SW480 (cell line): ENCODE data around the gene PDE1C.
"Not testable (repeated sequence)": the region's sequence is repeated elsewhere in the genome, so short reads cannot be mapped to it uniquely, and the experiment has no call there.

Source experiments
- DNase-seq: peaks from one replicate; pipeline ENCODE4 v3.0.0-alpha.2; 2016; ENCODE audit warnings: low spot score

The PDE1C gene

GRCh38 chr7:31850066-31850465 lies 220.1 kb downstream of the PDE1C start:
- DNase-seq, result no peak

DNA sequence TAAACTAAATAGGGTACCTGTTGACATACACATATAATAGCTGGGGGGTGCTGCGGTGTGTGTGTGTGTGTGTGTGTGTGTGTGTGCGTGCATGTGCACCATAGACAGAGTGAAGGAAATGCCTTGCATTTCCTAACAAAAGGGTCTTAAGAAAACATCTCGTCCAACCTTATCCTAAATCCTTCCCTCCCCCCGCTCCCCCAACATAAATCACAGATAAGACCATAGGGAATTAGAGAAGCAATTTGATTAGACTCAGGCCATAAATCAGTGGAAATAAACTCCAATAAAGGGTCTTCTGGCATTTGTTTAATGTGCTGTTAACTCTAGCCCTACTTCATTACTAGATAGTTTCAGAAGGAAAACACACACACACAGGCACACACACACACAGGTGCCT lies 234.7 kb downstream of the PDE1C start:
- DNase-seq, result no peak

DNA sequence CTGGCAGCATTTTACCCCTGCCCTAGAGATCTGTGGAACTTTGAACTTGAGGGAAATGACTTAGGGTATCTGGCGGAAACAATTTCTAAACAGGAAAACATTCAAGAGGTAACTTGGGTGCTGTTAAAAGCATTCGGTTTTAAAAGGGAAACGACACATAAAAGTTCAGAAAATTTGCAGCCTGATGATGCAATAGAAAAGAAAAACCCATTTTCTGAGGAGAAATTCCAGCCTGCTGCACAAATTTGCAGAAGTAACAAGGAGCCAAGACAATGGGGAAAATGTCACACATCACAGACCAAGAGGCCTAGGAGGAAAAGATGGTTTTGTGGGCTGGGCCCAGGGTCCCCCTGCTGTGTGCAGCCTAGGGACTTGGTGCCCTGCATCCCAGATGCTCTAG lies 236.6 kb downstream of the PDE1C start:
- DNase-seq, result not testable (repeated sequence)

- DNase-seq, result no peak
These were observed 241.7 kb downstream of the PDE1C start for GRCh38 chr7:31828520-31828919.

DNA sequence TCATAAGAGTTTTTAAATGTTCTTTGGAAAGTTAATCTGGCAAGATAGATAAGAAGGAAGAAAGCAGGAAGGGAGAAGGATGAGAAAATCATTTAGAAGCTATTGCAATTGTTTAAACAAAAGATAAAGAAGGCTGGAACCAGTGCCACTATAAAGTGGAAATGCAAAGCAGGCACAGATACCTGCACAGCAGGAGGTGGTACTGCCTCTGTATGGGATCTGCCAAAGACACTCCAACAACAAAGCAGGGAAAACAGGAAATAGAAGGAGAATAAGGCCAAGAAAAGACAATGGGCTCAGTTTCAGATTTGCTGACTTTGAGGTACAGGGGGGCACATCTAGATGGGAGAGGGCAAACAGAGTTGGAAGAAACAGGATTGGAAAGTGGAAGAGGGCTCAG lies 244.6 kb downstream of the PDE1C start:
- no peak for DNase-seq

- no peak for DNase-seq
These were observed 251.2 kb downstream of the PDE1C start for GRCh38 chr7:31819031-31819430.

DNA sequence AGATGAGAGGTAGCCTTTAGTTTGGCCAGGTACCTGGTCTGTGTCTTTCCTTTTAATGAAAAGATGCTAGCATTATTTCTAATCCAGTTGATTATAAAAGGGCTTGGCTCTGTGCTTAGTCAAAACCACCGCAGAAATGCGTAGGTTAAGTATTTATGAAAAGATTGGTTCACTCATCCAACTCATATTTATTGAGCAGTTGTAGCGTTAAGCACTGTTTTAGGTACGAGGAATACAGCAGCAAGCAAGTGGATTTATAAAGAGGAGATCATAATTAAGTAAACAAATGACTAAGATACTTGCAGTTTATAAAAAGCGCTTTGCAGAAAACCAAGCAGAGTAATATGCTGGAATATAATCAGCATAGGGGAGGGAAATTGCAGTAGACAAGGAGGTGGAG lies 253.4 kb downstream of the PDE1C start:
- no peak for DNase-seq

- no peak for DNase-seq
These were observed 254.4 kb downstream of the PDE1C start for GRCh38 chr7:31815796-31816195.

DNA sequence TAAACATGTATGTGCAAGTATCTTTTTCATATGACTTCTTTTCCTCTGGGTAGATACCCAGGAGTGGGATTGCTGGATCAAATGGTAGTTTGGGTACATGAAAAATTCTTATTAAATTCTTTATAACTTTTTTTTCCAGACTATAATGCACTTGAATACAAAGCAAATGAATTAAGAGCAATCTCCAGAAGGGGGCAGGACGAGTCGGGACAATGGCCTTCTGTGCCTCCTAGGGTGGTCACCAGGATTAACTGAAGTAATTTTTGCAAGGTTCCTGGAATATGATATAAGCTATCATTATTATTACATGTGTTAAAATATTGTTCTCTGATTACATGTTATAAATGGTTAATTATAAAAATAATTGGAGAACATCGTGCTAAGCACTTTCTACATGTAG lies 256.0 kb downstream of the PDE1C start:
- peak; percentile 13 for DNase-seq

DNA sequence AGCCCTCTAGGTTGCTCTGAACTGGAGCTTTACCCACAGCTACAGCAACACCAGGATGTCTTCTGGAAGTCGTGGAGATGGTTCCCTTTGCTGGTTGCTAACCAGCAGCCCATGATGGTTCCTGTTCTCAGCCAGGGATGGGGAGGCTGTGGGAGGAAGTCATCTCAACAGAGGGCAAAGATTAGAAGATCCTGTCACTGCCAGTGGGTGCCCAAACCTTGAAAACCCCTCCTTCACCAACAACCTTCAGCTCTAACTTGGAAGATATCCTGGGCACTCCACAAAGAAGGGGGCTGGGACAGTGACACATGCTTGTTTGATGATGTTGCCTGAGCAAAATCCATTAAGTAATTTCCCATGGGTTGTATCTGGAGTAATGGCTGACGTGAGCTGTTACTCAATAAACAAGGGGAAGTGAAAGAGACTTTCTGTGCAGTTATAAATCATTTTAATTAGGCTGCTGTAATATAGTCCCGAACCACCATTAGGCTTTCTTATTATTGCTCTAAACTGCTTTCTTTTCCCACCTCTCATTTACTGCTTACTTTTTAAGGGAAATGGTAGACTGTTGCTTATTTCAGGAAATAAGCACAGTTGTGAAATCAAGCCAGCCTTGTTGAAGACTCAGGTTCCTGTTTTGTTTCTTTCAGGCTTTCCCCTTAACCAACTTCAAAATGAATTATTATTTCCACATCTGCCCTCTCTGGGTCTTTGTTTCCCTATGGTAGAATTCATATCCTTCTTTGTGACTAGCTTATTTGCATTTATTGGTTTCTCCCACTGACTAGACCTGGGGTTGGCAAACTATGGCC lies 258.4 kb downstream of the PDE1C start:
- no peak for DNase-seq

DNA sequence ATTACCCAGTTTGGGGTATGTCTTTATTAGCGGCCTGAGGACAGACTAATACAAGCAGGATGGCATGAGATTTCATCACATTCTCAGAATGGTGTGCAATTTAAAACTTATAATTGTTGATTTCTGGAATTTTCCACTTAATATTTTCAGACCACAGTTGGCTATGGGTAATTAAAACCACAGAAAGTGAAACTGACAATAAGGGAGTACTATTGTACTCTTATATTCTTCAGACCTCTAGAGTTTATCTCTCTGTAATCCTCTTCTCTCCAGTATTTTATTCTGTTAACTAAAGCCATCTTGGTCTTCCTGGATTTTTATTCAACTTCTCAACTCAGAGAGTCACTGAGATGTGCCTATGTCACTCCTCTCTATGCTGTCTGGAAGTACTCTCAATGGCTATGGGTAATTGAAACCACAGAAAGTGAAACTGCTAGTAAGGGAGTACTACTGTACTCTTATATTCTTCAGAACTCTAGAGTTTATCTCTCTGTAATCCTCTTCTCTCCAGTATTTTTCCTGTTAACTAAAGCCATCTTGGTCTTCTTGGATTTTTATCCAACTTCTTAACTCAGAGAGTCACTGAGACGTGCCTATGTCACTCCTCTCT lies 264.9 kb downstream of the PDE1C start:
- no peak for DNase-seq

GRCh38 chr7:31796375-31796774 lies 273.8 kb downstream of the PDE1C start:
- DNase-seq, result no peak

DNA sequence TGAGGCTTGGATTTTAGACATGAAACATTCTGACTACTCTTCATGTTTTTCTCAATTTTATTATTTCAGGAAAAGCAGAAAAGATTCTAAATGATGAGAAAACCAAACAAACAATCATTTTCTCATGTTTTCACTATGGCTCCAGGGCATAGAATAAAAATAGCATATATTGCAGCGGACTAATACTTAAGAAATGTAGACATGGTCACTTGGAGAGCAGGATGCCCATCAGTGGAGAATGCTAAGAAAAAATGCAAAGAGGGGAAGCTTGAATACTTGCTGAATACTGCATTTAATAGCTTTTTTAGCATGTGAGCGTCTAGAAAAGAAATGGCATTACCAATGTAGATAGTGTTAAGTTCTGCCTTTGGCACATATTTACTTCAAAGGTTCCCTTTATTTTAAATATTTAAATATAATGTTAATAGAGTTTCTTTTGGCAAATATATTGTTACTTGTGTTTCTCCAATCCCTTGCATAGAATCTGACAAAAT lies 275.3 kb downstream of the PDE1C start:
- DNase-seq, result no peak

DNA sequence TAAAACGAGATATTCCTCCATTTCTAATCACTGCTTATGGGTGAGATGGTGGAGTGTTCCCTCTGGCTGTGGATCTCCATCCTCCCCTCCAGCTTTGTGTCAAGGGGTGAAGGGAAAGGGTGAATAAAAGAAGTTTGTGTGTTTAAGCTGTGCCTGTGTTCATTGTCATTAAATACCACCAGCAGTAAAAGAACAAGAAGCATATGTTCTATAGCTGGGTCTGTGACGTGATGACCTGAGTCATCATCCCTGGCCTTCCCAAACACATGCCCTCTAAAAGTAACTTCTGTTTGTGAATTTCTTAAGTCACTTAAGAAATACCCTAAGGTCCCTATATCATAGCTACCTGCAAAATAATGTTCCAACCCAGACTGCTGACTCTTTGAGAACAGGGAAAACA lies 278.3 kb downstream of the PDE1C start:
- DNase-seq, result no peak

DNA sequence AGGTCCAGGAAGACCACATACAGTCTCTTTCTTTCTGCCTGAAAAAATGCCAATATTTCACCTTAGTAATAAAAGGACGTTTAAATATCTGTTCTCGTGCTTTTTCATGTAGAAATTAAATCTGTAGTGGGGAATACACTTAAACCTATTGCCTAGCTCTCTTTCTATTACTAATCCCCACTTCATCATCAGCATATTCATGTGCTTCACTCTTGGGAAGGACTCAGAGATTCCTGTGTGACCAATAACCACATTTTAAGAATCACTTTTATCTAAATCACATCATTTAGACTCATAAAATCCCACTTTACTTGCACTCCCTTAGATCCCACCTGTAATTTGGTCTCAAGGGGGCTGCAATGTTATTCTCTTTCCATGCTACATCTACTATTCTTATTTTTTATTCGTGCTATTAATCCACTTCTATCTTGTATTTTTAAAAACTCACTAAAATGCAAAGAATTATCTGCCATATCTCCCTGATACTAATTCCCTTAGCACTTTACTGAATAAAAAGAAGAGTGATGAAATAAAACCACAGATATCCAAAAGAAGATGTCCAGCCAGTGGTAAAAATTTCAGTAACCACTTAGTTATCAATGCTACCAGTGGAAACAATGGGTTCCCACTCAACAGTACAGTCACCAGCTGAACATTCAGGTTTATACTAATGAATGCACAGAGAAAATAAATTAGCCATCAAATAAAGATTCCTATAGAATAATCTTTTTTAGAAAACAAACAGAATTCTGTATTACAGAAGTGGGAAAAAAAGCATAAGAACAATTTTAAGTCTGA lies 281.1 kb downstream of the PDE1C start:
- DNase-seq, result no peak

GRCh38 chr7:31788445-31788844 lies 281.8 kb downstream of the PDE1C start:
- DNase-seq, result no peak

DNA sequence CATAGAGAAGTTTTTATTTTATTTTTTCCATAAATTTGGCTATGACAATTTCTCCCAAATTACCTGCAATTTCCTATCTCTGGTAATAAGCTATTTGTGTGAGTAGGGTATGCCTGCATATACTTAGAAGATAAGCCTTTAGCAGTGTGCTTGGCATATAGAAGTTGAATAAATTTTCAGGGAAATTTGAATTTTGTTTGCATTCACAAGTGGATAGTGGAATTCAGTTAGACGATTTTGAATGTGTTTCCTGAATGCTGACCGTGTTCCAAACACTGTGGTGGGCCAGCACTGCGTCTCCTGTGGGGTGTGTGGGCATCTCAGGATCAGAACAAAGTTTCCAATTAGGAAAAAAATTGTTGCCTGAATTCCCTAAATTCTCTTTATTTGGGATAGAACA lies 283.9 kb downstream of the PDE1C start:
- no peak for DNase-seq

- no peak for DNase-seq
These were observed 285.1 kb downstream of the PDE1C start for GRCh38 chr7:31785101-31785500.

GRCh38 chr7:31783221-31783620 lies 287.0 kb downstream of the PDE1C start:
- DNase-seq, result no peak

DNA sequence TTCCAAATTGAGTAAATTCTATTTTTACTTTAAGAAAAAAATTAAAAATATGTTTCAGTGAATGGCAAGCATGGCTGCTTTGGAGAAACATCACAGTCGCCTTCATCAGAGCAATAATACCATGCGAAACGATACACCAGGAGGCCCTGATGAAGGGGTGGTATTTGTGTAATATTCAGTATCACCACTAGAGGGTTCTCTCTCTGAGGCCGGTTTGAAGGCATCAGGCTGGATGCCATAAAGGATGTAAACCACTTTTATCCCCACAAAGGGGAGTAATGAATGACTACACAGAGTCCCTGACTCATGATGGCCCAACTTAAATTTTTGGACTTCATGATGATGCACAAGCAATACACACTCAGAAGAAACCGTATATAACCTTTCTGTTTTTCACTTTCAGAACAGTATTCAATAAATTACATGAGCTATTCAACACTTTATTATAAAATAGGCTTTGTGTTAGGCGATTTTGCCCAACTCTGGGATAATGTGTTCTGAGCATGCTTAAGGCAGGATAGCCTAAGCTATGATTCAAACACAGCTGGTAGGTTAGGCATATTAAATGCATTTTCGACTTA lies 287.7 kb downstream of the PDE1C start:
- peak; percentile 67 for DNase-seq

GRCh38 chr7:31778296-31778695 lies 291.9 kb downstream of the PDE1C start:
- no peak for DNase-seq

DNA sequence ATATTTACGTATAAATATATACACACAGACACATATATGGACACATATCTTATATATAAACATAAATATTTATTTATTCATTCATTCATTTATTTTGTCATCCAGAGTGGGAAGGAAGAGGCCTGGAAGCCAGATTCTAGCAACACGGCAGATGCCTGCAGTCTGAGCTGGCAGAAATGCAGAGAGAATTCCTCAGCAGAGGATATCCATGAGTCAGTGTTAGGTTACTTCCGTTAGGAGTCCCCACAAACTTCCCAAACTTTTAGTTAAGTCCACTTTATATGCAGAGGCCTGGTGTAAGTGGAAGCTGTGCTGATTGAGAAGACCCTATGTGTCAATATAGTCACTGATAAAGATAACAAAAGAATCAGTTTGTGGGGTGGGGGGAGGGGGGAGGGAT lies 293.6 kb downstream of the PDE1C start:
- DNase-seq, result peak; percentile 11

GRCh38 chr7:31775556-31775955 lies 294.7 kb downstream of the PDE1C start:
- no peak for DNase-seq
